ENCODE data around the gene FAM111A. TPM values are rescaled to one million over a fixed set of nuclear protein-coding genes. Genes with fewer than 3 reads are reported as not detected.

Gene FAM111A
- total RNA-seq, 1 experiment from 2014 or later, result 37.9 TPM

GRCh38 chr11:59180907-59181306, 38.3 kb downstream of the FAM111A start:
- ATAC-seq (no peak), DNase-seq (ENCODE audit: low read depth, low spot score) (no peak)
- Histone ChIP-seq H3K27me3 (ENCODE audit: control insufficient read depth, insufficient read depth, low read length) (peaks cover 4% of the 10 kb centered on the region), H3K4me3 (ENCODE audit: low read depth in 2 of 2, low read length in 2 of 2) (no peak overlapping the region), H3K27ac (ENCODE audit: low read length) (no peak overlapping the region), H3K9me3 (ENCODE audit: control insufficient read depth, insufficient read depth, low read depth, low read length) (no peaks in the 10 kb centered on the region), H3K36me3 (ENCODE audit: control insufficient read depth, insufficient read depth, low read length) (no peaks in the 10 kb centered on the region), H3K4me1 (ENCODE audit: control insufficient read depth, insufficient read depth, low read length) (no peaks in the 10 kb centered on the region)
- in situ Hi-C loops (cut with HindIII; ENCODE audit: low pct_unique_long_range_greater_than_20kb, low sequenced_read_pairs) (no loop called here), intact Hi-C loops (cut with micrococcal nuclease; ENCODE audit: unreplicated experiment) (no loop called here)
- TF ChIP-seq CTCF (IDR thresholded peaks at IDR 0.05), result no peak
- no peak for TF ChIP-seq SIN3A (IDR thresholded peaks at IDR 0.05; ENCODE audit: borderline replicate concordance, insufficient read depth, low read depth, low read length)
- no peak for TF ChIP-seq POLR2AphosphoS5 (IDR thresholded peaks at IDR 0.05; ENCODE audit: low read depth, low read length)
- TF ChIP-seq TCF7L2 (IDR thresholded peaks at IDR 0.05; ENCODE audit: low read depth, low read length), result no peak
- TF ChIP-seq REST (IDR thresholded peaks at IDR 0.05; ENCODE audit: insufficient read depth in 1 of 2, low read depth in 2 of 2, low read length in 1 of 2), result no peak
- no TSS peak for BruUV-seq (replicated peaks)
- ChIA-PET CTCF (no interaction called here), POLR2A (no interaction called here)

GRCh38 chr11:59181746-59182456, 39.2 kb downstream of the FAM111A start:
- intact Hi-C loops (cut with micrococcal nuclease; ENCODE audit: unreplicated experiment) (no loop called here), in situ Hi-C loops (cut with HindIII; ENCODE audit: low pct_unique_long_range_greater_than_20kb, low sequenced_read_pairs) (no loop called here)
- peaks cover 4% of the 10 kb centered on the region for H3K27me3 ChIP-seq (ENCODE audit: control insufficient read depth, insufficient read depth, low read length)
- ATAC-seq, result no peak
- POLR2A ChIA-PET, result no interaction called here
- no peak overlapping the region for H3K27ac ChIP-seq (ENCODE audit: low read length)
- DNase-seq (ENCODE audit: low read depth, low spot score), result no peak
- H3K4me3 ChIP-seq (ENCODE audit: low read depth in 2 of 2, low read length in 2 of 2), result no peak overlapping the region
- CTCF ChIA-PET, result interaction anchor here (0.6 kb wide), 1 partner anchor 10 kb away, joined by 7 read pairs; the partner anchor contains the start of gene DTX4
- no peak for TF ChIP-seq TCF7L2 (IDR thresholded peaks at IDR 0.05; ENCODE audit: low read depth, low read length)
- TF ChIP-seq SIN3A (IDR thresholded peaks at IDR 0.05; ENCODE audit: borderline replicate concordance, insufficient read depth, low read depth, low read length), result no peak
- TF ChIP-seq CTCF (IDR thresholded peaks at IDR 0.05), result no peak
- TF ChIP-seq POLR2AphosphoS5 (IDR thresholded peaks at IDR 0.05; ENCODE audit: low read depth, low read length), result no peak
- no peak for TF ChIP-seq REST (IDR thresholded peaks at IDR 0.05; ENCODE audit: insufficient read depth in 1 of 2, low read depth in 2 of 2, low read length in 1 of 2)
- no TSS peak for BruUV-seq (replicated peaks)
- H3K4me1 ChIP-seq (ENCODE audit: control insufficient read depth, insufficient read depth, low read length), result no peaks in the 10 kb centered on the region
- no peaks in the 10 kb centered on the region for H3K9me3 ChIP-seq (ENCODE audit: control insufficient read depth, insufficient read depth, low read depth, low read length)
- no peaks in the 10 kb centered on the region for H3K36me3 ChIP-seq (ENCODE audit: control insufficient read depth, insufficient read depth, low read length)

Data from Panc1 (cell line).